Muscle layer of colon (tissue), 2 donors: ENCODE measurements around the gene KRT23.

Source experiments
- H3K27ac ChIP-seq: one replicate; pipeline ENCODE4 v1.7.0; 2013; ENCODE audit warnings: low read depth, mild to moderate bottlenecking, low read length, moderate library complexity
- H3K27me3 ChIP-seq, 2 donors: one replicate each; pipeline ENCODE4 v1.7.0; 2013; ENCODE audit warnings: low read length in 2 of 2, mild to moderate bottlenecking in 2 of 2; ENCODE audit not compliant: insufficient read depth in 2 of 2, control insufficient read depth in 1 of 2
- H3K36me3 ChIP-seq: one replicate; pipeline ENCODE4 v1.7.0; 2013; ENCODE audit warnings: mild to moderate bottlenecking, low read length; ENCODE audit not compliant: insufficient read depth
- H3K4me1 ChIP-seq: one replicate; pipeline ENCODE4 v1.7.0; 2013; ENCODE audit warnings: mild to moderate bottlenecking, low read length; ENCODE audit not compliant: insufficient read depth
- H3K4me3 ChIP-seq, 2 donors: one replicate each; pipeline ENCODE4 v1.7.0; 2013; ENCODE audit warnings: low read length in 2 of 2, low read depth in 1 of 2, mild to moderate bottlenecking in 1 of 2, moderate library complexity in 1 of 2
- H3K9ac ChIP-seq: one replicate; pipeline ENCODE4 v1.7.0; 2013; ENCODE audit warnings: low read length
- H3K9me3 ChIP-seq: one replicate; pipeline ENCODE4 v1.7.0; 2013; ENCODE audit warnings: mild to moderate bottlenecking, low read length
- donor health status: abdominal sarcoma.
- donor health status: Adenocarcinoma of cecum.

The KRT23 gene

GRCh38 chr17:40937384-40937819 is at the start of gene KRT23:
Gene KRT23 (minus strand): TSS chr17:40937646. CDS start chr17:40936603, 1,043 bp downstream.
- Histone ChIP-seq H3K4me1 (no peaks in the 10 kb centered on the region), H3K27ac (no peak within 1 kb of the TSS), H3K9ac (no peak within 1 kb of the TSS), H3K9me3 (no peaks in the 10 kb centered on the region), H3K36me3 (no peaks in the 10 kb centered on the region), H3K4me3 (no peak within 1 kb of the TSS), H3K27me3 (no peaks in the 10 kb centered on the region)

DNA sequence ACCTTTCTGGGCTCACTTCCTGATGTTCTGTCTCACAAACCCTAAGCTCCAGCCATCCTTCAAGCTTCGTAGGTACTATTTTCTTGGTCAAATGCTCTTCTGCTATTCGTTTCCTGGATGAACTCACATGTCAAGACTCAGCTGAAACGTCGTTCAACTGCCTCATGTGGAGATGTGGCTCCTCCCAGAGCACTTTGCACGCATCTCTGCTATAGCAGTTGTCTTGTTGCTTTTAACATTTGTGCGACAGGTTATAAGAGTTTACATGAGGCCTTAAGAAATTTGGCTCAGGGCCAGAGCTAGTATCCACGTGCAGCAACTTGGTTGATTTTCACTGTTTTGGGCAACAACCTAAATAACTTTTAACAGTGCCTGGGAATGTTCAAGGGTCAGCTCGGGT is 49.5 kb upstream of the KRT23 start:
- Histone ChIP-seq H3K27ac (no peak overlapping the region), H3K27me3 (no peaks in the 10 kb centered on the region), H3K4me1 (no peaks in the 10 kb centered on the region), H3K4me3 (no peak overlapping the region), H3K36me3 (no peaks in the 10 kb centered on the region), H3K9me3 (no peaks in the 10 kb centered on the region), H3K9ac (no peak overlapping the region)

- no peaks in the 10 kb centered on the region for H3K27me3 ChIP-seq
- H3K36me3 ChIP-seq = no peaks in the 10 kb centered on the region
- H3K4me1 ChIP-seq = peaks cover 3% of the 10 kb centered on the region
- no peak within 1 kb of the TSS for H3K4me3 ChIP-seq
- H3K9ac ChIP-seq = no peak within 1 kb of the TSS
- H3K27ac ChIP-seq = no peak within 1 kb of the TSS
- H3K9me3 ChIP-seq = no peaks in the 10 kb centered on the region
Observed at GRCh38 chr17:40984226-40984625, 46.8 kb upstream of the KRT23 start, which contains the start of gene KRT40. Gene KRT40 (minus strand): TSS chr17:40984326. CDS start chr17:40984273, 53 bp downstream.

- Histone ChIP-seq H3K27me3 (no peaks in the 10 kb centered on the region), H3K4me1 (peaks cover 3% of the 10 kb centered on the region), H3K36me3 (no peaks in the 10 kb centered on the region), H3K9me3 (no peaks in the 10 kb centered on the region), H3K27ac (no peak overlapping the region), H3K4me3 (no peak overlapping the region), H3K9ac (no peak overlapping the region)
Observed at GRCh38 chr17:40981115-40981514, 43.7 kb upstream of the KRT23 start.

DNA sequence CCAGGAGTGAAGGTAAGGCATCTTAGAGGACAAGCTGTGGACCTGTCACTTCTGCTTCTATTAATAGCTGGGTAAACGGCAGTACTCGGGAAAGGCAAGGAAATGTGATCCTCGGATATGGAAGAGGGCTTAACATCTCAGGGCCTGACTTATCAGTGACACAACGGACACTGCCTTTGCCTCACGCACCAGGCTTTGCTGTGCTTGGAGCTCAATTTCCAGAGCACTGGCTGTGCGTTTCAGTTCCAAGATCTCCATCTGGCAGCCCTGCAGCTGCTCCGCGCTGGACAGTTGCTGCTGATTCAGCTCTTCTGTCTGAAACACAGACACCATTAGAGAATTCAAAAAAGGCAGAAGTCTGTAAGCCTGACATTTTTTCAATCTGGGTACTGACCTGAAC is 43.1 kb upstream of the KRT23 start:
- Histone ChIP-seq H3K9me3 (no peaks in the 10 kb centered on the region), H3K4me1 (peaks cover 3% of the 10 kb centered on the region), H3K27ac (no peak overlapping the region), H3K36me3 (no peaks in the 10 kb centered on the region), H3K27me3 (no peaks in the 10 kb centered on the region), H3K9ac (no peak overlapping the region), H3K4me3 (no peak overlapping the region)

GRCh38 chr17:40980117-40980516 is 42.7 kb upstream of the KRT23 start:
- no peak overlapping the region for H3K27ac ChIP-seq
- H3K27me3 ChIP-seq = no peaks in the 10 kb centered on the region
- H3K9me3 ChIP-seq = no peaks in the 10 kb centered on the region
- no peak overlapping the region for H3K4me3 ChIP-seq
- H3K4me1 ChIP-seq = peaks cover 3% of the 10 kb centered on the region
- no peaks in the 10 kb centered on the region for H3K36me3 ChIP-seq
- H3K9ac ChIP-seq = no peak overlapping the region

- Histone ChIP-seq H3K4me3 (no peak overlapping the region), H3K27me3 (no peaks in the 10 kb centered on the region), H3K9ac (no peak overlapping the region), H3K27ac (no peak overlapping the region), H3K9me3 (no peaks in the 10 kb centered on the region), H3K36me3 (no peaks in the 10 kb centered on the region), H3K4me1 (peaks cover 3% of the 10 kb centered on the region)
Observed at GRCh38 chr17:40978575-40979151, 41.2 kb upstream of the KRT23 start.

DNA sequence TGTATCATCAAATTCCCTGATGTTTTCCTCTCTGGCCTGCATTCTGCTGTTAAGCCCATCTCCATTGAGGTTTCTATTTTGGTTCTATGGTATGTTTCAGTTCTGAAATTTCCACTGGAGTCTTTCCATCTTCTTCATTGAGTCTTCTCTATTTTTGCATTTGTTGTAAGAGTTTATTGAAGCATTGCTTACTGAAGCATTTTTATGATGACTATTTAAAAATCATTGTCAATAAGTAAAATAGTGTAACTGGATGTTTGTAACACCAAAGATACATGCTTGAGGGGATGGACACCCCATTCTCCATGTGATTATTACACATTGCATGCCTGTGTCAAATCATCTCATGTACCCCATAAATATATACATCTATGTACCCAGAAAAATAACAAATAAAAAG is 38.1 kb upstream of the KRT23 start:
- Histone ChIP-seq H3K9me3 (no peaks in the 10 kb centered on the region), H3K27me3 (no peaks in the 10 kb centered on the region)

GRCh38 chr17:40974366-40974765 is 36.9 kb upstream of the KRT23 start:
- Histone ChIP-seq H3K36me3 (no peaks in the 10 kb centered on the region), H3K4me3 (no peak overlapping the region), H3K27me3 (no peaks in the 10 kb centered on the region), H3K9ac (no peak overlapping the region), H3K4me1 (no peaks in the 10 kb centered on the region), H3K9me3 (no peaks in the 10 kb centered on the region), H3K27ac (no peak overlapping the region)

More for the DNA sequence above, 38.1 kb upstream of the KRT23 start:
- peaks cover 1% of the 10 kb centered on the region for H3K4me1 ChIP-seq
- H3K9ac ChIP-seq = no peak overlapping the region
- H3K36me3 ChIP-seq = no peaks in the 10 kb centered on the region
- no peak overlapping the region for H3K4me3 ChIP-seq
- no peak overlapping the region for H3K27ac ChIP-seq

- Histone ChIP-seq H3K9ac (no peak overlapping the region), H3K27me3 (no peaks in the 10 kb centered on the region), H3K4me1 (no peaks in the 10 kb centered on the region), H3K27ac (no peak overlapping the region), H3K9me3 (no peaks in the 10 kb centered on the region), H3K4me3 (no peak overlapping the region), H3K36me3 (no peaks in the 10 kb centered on the region)
Observed at GRCh38 chr17:40967582-40967981, 30.1 kb upstream of the KRT23 start.

- Histone ChIP-seq H3K4me3 (no peak within 1 kb of the TSS), H3K9me3 (no peaks in the 10 kb centered on the region), H3K27ac (no peak within 1 kb of the TSS), H3K4me1 (no peaks in the 10 kb centered on the region), H3K27me3 (no peaks in the 10 kb centered on the region), H3K9ac (no peak within 1 kb of the TSS), H3K36me3 (no peaks in the 10 kb centered on the region)
Observed at GRCh38 chr17:40966848-40967247, 29.4 kb upstream of the KRT23 start, which contains the start of gene KRT39. Gene KRT39 (minus strand): TSS chr17:40966948. CDS start chr17:40966856, 92 bp downstream.

GRCh38 chr17:40963838-40964237 is 26.4 kb upstream of the KRT23 start:
- H3K4me1 ChIP-seq = no peaks in the 10 kb centered on the region
- no peaks in the 10 kb centered on the region for H3K36me3 ChIP-seq

More at GRCh38 chr17:40963838-40964237, 26.4 kb upstream of the KRT23 start:
- Histone ChIP-seq H3K27me3 (no peaks in the 10 kb centered on the region), H3K4me3 (no peak overlapping the region), H3K9me3 (no peaks in the 10 kb centered on the region), H3K9ac (no peak overlapping the region), H3K27ac (no peak overlapping the region)
